ENCODE results near the gene NALF2. TPM values are rescaled to one million over a fixed set of nuclear protein-coding genes. Genes with fewer than 3 reads are reported as not detected.

NALF2 gene
- total RNA-seq, 1 experiment from 2014 or later, result not detected

DNA sequence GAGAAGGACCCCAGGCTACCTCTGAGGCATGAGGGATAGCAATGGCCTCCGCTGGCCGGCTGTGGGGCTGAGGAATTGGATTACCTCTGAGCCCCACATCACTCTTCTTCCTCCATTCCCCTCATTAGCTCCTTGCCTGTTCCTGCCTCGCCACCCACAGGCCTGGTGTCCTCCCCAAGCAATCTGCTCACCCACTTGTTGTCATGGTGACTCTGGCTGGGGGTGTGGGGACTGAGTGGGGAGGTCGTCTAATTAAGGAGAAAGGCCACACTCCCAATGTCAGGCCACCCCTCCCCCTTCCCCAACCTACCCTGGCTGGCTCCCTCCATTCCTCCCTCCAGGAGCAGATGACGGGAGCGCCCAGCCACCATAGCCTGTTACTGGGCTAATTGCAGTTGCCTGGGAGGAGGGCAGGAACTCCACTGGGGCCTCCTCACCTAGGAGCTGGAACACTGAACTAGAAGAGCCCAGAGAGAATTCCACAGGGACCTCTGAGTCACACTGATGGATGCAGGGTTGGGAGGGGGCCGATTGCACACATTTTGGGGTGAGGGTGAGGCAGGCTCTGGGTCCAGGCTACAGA is 20.7 kb downstream of the NALF2 start:
- no peak for DNase-seq (ENCODE audit: low spot score)

DNA sequence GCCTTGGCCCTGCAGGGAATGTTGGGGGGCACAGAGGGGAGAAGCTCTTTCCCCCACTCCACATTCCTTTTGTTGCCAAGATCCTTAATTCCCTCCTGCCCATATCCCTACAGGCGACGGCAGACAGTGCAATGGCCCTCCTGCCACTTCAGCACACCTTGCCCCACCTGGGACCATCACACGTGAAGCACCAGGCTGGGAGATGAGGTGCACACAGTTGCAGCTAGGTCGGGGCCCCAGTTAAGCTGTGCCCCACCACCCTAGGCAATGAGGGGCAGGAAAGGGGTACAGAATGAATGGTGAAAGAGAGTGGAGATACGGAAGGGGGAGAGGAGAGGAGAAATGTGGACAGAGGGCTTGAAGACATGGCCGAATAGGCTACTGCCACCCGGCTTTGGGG is 26.2 kb downstream of the NALF2 start:
- DNase-seq (ENCODE audit: low spot score), result no peak

DNA sequence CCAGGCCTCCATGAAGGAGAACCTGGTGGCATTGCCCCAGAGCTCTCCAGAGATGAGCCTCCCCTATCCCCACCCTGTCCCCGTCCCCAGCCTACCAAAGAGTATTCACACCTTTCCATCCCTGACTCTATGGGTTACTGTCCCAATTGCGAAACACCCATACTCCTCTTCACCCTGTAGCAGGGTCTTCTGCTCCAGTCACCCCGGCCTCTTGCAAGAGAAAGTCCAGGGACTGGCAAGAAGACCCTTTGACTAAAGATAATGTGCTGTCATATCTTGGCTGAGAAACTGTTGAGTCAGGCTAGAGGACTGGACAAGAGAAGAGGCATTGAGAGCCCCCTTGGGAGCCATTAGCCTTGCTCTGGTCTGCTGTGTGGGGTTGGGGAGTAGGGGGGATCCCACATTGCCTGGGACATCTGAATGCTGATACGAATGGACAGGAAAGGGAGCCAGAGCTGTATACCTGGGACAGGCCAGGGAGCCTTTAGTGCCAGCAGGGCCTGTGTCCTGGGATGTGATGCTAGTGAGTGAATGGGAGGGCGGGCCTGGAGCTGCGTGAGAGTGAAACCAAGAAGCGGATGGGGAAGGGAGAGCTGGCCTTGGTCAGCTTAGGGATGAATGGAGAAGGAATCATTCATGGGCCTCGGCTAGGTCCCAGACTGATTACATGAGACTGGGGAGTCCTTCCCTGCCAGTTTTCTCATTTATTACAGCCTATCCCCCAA is 27.1 kb downstream of the NALF2 start:
- no peak for DNase-seq (ENCODE audit: low spot score)

DNA sequence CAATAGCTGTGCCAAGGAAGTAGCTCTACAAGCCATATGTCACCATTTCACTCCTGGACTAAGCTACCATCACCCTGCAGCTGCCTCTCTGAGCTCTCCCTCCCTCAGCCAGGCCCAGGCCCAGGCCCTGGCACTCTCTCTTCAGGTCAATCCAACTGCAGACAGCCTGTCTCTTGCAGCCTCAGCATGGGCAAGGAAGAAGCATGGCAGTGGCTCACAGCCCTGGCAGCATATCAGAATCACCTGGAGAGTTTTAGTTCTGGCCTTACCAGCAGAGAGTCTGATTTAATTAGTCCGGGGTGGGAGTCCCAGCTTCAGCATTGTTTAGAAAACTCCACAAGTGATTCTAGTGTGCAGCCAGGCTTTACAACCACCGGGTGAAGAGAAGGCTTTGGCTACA is 31.5 kb downstream of the NALF2 start:
- DNase-seq (ENCODE audit: low spot score), result no peak

DNA sequence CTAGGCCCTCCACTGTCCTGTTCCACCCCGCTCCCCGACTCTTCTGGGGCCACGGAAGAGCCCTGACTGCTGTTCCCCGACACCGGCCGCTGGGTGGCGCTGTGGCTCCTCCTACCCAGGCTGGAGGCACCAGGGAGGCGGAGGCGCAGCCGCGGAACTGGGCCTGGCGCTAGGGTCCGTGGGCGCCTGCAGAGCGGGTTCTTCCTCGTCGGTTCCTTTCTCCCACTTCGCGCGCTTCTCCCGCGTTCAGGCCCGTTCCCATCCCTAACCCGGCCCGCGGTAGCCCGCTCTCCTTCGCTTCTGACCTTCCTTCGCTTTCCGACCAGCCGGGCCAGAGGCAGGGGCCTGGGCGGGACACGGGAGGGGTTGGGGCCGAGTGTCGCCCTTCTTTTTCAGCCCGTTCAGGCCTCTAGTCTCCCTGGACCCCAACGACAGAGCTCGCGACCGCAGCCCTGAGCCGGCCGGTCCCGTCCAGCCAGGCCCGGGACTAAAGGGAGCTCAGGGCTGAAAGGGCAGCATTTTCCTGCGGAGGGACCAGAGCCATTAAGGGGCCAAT is 34.3 kb downstream of the NALF2 start:
- no peak for DNase-seq (ENCODE audit: low spot score)

DNA sequence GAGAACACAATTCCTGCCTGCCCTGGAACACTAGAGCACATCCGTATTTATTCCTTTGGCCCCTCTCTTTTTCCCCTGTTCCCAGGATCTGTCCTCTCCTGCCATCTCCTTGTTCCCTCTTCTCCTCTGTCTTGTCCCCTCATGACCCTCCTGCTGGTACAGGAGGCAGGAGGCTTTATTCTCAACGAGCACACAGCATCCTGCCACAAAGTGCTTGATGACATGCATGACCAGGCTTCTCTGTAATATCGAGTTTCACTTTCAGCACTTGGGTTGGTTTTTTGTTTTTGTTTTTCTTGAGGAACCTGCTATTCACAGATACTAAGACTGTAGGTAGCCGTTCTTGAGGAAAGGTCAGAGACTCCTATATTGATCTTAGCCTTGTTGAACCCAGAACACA is 35.3 kb downstream of the NALF2 start:
- DNase-seq (ENCODE audit: low spot score), result no peak

DNA sequence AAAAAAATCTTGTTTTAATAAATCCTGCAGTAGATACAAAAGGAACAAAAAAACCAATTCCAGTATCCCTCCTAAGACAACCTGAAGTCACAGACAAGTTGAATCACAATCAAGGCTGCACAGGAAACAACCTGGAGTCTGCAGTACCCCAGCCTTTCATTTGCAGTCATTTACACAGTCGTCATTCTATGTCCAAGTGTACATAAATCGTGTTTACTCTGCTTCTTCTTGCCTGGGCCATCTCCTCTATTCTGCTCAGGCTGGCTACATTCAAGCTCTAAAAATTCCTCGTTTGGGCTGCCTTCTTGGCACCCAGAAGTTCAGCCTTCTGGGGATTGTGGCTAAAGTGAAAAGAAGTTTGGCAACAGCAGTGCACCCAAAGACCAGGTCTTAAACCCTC is 37.8 kb downstream of the NALF2 start:
- no peak for DNase-seq (ENCODE audit: low spot score)

DNA sequence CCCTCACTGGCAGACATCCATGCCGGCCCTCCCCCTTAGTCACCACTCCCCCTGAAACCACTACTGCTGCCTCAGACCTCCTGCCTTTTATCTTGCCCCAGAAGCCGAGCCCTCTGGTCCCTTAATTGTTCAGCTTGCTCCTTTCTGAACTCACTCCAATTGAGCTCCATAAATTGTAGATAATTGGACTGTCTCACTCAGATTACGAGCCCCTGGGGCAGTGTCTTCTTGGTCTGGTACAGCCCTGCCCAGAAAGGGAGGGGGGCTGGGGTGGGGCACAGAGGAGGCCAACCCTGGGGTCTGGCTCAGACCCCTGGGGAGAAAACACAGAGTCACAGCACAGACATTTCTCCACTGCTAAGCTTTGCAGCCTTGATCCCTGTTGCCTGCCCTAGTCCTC is 39.4 kb downstream of the NALF2 start:
- DNase-seq (ENCODE audit: low spot score), result no peak

DNA sequence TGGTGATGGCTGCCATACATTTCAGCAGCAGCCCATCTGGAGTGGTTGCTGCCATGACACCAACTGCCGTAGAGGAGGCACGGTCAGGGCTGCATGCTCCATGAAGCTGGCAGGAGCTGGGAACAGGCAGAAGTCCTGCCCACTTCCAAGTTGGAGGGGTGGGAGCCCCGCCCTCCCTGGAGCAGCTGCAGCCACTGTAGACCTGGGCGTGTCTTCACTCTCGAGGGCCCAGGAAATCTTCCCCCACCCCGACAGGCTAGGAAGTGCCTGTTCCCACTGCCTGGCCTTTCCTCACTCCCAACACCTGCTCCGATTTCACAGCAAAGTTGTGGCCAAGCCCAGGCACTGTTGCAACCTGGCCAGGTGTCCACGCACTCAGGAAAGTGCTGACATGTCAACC is 42.3 kb downstream of the NALF2 start:
- DNase-seq (ENCODE audit: low spot score), result no peak

DNA sequence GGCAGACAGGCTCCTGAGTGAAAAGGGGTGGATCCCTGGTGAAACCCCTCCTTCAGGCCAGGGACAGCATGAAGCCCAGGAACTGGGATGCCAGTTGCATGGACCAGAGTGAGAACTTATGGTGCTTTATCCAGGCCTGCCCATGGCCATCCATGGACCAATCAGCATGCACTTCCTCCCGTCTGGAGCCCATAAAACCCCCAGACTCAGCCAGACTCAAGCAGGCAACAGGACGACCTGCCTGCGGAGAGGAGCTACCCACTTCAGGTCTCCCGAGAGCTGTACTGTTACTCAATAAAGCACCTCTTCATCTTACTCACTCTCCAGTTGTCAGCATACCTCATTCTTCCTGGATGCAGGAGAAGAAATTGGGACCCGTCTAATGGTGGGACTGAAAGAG is 42.9 kb downstream of the NALF2 start:
- DNase-seq (ENCODE audit: low spot score), result no peak

DNA sequence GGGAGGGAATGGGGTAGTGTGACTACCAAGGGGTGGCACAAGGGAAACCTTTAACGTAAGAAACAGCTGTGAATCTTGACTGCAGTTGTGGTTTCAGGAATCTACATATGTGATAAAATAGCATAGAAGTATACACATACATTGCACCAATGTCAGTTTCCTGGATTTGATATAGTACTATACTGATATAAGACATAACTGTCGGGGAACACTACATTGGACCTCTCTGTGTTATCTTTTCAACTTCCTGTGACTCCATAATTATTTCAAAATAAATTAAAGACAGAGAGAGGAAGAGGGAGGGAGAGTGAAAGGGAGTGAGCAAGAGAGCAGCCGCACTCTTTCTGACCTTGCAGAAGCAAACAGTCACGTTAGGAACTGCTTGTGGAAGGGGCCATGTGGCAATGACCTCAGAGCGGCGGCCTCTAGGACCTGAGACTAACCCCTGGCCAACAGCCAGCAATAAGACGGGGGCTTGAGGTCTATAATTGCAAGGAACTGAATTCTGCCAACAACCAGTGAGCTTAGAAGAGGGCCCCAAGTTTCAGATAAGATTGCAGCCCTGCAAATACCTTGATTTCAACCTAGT is 47.4 kb downstream of the NALF2 start:
- DNase-seq (ENCODE audit: low spot score), result no peak

DNA sequence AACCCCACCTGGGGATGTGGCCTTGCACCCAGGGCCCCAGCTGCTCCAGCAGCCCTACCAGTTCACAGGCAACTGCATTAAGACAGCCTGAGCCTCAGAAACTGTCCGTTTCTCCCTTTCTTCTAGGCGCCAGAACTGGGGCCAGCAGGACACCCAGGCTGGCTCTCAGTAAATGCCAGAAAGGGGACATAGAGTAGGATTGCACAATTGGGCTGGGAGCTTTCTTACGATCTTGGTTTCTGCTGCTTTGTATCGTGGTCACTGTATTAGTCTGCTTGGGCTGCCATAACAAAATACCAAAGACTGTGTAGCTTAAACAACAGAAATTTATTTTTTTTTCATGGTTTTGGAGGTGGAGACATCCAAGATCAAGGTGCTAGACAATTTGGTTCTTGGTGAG is 48.4 kb downstream of the NALF2 start:
- DNase-seq (ENCODE audit: low spot score), result no peak

Other genes with a start within 250 kb of the NALF2 start
- gene EDA, start 111.8 kb downstream of the NALF2 start, total RNA-seq (2014; rRNA removed; shearing (Covaris generic)), result 0.02 TPM in 1 of 2 replicates, not detected in the other